HUES6 (cell line): ENCODE measurements around the gene SYCE3.

Experiments used
- H3K27ac ChIP-seq: 2 replicates; pipeline ENCODE4 v1.7.0; 2013; ENCODE audit warnings: low read depth, mild to moderate bottlenecking, low read length, inconsistent platforms
- H3K27me3 ChIP-seq: 2 replicates; pipeline ENCODE4 v1.6.1; 2013; ENCODE audit warnings: low read length; ENCODE audit not compliant: control insufficient read depth, insufficient read depth
- H3K36me3 ChIP-seq: 2 replicates; pipeline ENCODE4 v1.6.1; 2013; ENCODE audit warnings: low read length; ENCODE audit not compliant: control insufficient read depth, insufficient read depth
- H3K4me1 ChIP-seq: 2 replicates; pipeline ENCODE4 v1.6.1; 2013; ENCODE audit warnings: low read length; ENCODE audit not compliant: control insufficient read depth, insufficient read depth
- H3K4me3 ChIP-seq: 2 replicates; pipeline ENCODE4 v1.5.1; 2013; ENCODE audit warnings: low read depth, low read length
- H3K9ac ChIP-seq: one replicate; pipeline ENCODE4 v1.6.1; 2013; ENCODE audit warnings: mild to moderate bottlenecking, low read length
- H3K9me3 ChIP-seq: 2 replicates; pipeline ENCODE4 v1.6.1; 2013; ENCODE audit warnings: low read depth, low read length; ENCODE audit not compliant: control insufficient read depth, insufficient read depth

Gene SYCE3

DNA sequence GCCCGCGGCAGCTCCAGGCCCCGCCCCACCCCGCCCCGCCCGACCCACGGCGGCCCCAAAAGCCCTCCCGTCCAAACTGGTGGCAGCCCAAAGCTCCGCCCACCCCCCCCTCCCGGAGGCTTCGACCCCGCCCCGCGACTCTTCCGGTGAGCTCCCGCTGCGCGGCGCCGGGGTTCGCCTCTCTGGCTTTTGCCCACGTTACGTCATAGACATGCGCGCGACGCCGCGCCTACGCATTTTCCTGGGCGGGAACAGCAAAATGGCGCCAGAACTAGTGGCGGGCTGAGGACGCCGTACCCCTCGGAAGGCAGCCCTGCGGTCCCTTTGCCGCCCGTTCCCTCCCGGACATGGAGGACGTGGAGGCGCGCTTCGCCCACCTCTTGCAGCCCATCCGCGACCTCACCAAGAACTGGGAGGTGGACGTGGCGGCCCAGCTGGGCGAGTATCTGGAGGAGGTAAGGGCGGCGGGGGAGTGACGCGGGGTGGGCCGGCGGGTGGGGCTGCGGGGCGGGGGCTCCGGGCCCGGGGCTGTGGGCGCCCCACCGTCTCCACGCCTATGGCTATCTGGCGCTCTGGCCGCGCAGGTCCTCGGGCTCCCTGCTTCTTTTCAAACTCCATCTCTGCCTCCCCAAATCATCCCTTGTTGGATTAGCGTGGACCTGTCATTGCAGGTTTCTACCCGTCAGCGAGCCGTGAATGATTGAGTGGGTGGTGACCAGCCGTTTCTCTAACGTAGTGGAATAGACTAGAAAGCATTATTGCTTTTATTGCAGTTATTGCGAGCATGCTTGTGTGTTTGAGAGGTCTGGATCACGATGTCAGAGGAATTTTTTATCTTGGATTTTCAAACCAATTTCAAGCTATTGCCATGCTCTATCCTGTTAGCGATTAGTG lies 54.5 kb downstream of the SYCE3 start, which contains the start of gene NCAPH2:
NCAPH2 (plus strand) TSS at position 234 of the 894 bp plus-strand sequence; CDS start at position 348, 114 bp downstream.
- peak within 1 kb of the TSS; percentile 99 for H3K9ac ChIP-seq
- H3K27ac ChIP-seq, result peak within 1 kb of the TSS; percentile 98
- no peaks in the 10 kb centered on the region for H3K9me3 ChIP-seq
- no peaks in the 10 kb centered on the region for H3K27me3 ChIP-seq
- peaks cover 17% of the 10 kb centered on the region for H3K4me1 ChIP-seq
- H3K36me3 ChIP-seq, result peaks cover 16% of the 10 kb centered on the region
- H3K4me3 ChIP-seq, result peak within 1 kb of the TSS; percentile 100

DNA sequence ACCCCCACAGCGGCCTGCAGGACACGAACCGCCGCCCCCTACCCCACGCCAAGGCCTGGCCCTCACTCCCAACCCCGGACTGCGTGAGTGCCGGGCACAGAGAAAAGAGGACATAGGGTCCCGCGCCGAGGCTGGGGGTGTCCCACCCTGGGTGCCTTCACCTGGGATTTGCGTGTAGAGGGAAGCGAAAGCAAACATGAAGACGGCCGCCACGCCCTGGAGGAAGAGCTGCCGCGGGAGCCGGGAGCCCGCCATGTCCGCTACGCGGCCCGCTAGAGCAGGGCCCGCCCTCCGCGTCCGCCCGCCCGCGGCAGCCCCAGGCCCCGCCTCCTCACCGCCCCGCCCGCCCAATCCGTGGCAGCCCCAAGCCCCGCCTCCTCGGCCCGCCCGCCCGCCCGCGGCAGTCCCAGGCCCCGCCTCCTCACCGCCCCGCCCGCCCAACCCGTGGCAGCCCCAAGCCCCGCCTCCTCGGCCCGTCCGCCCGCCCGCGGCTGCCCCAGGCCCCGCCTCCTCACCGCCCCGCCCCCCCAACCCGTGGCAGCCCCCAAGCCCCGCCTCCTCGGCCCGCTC lies 55.2 kb downstream of the SYCE3 start, which contains the start of gene LMF2:
LMF2 (minus strand) TSS at position 282 of the 570 bp plus-strand sequence; CDS start at position 255, 27 bp downstream.
- H3K27ac ChIP-seq, result peak within 1 kb of the TSS; percentile 98
- no peaks in the 10 kb centered on the region for H3K27me3 ChIP-seq
- H3K36me3 ChIP-seq, result peaks cover 20% of the 10 kb centered on the region
- peaks cover 17% of the 10 kb centered on the region for H3K4me1 ChIP-seq
- H3K9ac ChIP-seq, result peak within 1 kb of the TSS; percentile 99
- no peaks in the 10 kb centered on the region for H3K9me3 ChIP-seq
- H3K4me3 ChIP-seq, result peak within 1 kb of the TSS; percentile 100

GRCh38 chr22:50506611-50507420 lies 55.9 kb downstream of the SYCE3 start:
- Histone ChIP-seq H3K9me3 (no peaks in the 10 kb centered on the region), H3K27ac (peak overlapping the region; percentile 55; the same call in 1 of the 2 replicates), H3K4me3 (peak overlapping the region; percentile 98), H3K9ac (peak overlapping the region; percentile 76), H3K27me3 (no peaks in the 10 kb centered on the region), H3K36me3 (peaks cover 22% of the 10 kb centered on the region), H3K4me1 (peaks cover 17% of the 10 kb centered on the region)

GRCh38 chr22:50505776-50506610 lies 56.7 kb downstream of the SYCE3 start:
- Histone ChIP-seq H3K4me1 (peaks cover 17% of the 10 kb centered on the region), H3K4me3 (peak overlapping the region; percentile 98; the same call in 1 of the 2 replicates), H3K27ac (no peak overlapping the region), H3K27me3 (no peaks in the 10 kb centered on the region), H3K9ac (peak overlapping the region; percentile 46), H3K36me3 (peaks cover 22% of the 10 kb centered on the region), H3K9me3 (no peaks in the 10 kb centered on the region)

- H3K9ac ChIP-seq, result no peak overlapping the region
- no peak overlapping the region for H3K27ac ChIP-seq
- no peak overlapping the region for H3K4me3 ChIP-seq
- peaks cover 22% of the 10 kb centered on the region for H3K36me3 ChIP-seq
- no peaks in the 10 kb centered on the region for H3K9me3 ChIP-seq
- H3K27me3 ChIP-seq, result no peaks in the 10 kb centered on the region
- peaks cover 17% of the 10 kb centered on the region for H3K4me1 ChIP-seq
Observed at GRCh38 chr22:50505276-50505775, 57.4 kb downstream of the SYCE3 start.

DNA sequence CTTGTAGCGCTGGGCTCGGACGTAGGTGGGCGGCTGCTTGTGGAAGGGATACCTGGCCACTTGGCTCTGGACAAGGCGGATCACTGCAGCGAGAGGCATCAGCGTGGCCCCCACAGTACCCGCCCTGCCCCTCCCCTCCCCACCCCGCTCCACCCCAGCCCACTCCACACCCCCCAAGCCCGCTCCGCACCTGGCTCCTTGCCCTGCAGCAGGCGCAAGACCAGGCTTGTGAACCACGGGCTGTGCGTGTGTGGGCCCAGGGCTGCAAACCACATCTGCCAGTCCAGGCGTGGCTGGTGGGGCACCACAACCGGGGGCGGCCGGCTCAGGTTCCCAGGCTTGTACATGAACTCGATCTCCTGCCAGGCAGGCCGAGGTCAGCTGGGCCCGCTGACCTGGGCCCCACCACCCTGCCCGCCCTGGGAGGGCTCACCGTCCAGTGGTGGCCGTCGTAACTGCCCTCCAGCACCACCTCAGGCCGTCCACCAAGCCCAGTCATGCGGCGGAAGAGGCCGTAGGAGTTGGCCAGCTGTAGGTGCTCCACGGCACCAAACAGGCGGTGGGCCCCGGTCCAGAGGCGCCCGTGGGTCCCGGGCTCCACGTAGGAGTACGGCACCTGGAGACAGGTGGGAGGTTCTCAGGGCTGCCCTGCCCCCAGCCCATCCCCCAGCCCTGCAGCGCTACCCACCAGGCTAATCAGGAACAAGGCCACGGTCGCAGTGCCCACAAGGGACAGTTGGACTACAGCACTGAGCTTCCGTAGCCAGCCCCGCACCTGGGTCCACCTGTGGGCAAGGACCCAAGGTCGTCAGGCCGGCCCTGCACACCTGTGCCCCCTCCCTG lies 58.1 kb downstream of the SYCE3 start:
- Histone ChIP-seq H3K9me3 (no peaks in the 10 kb centered on the region), H3K9ac (no peak overlapping the region), H3K27ac (no peak overlapping the region)

DNA sequence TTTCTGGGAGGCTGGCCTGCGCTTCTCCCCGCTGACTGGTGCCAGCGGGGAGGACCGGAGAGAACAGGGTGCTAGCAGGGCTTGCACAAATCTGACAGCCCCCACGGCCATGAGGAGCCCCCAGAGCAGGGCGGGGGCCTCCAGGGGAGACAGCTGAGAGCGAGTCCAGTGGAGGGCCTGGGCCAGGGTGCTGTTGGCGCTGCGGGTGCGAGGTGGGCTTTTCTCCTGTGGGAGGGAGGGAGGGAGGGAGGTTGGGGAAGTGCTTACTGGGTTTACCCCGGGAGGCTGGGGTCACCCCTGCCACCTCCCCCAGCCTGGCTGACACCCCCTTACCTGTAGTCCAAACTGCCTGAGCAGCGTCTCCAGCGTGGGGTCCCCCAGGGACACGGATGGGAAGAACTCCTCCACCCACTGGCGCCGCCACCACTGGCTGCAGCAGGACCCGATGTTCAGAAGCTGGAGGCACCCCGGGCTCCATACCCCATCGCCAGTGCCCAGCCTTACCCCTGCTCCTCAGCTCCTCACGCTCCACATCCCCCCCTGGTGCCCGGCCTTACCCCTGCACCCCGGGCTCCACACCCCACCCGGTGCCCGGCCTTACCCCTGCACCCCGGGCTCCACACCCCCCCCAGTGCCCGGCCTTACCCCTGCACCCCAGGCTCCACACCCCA lies 59.1 kb downstream of the SYCE3 start:
- no peaks in the 10 kb centered on the region for H3K27me3 ChIP-seq
- no peak overlapping the region for H3K4me3 ChIP-seq
- no peak overlapping the region for H3K9ac ChIP-seq

More for the DNA sequence above, 58.1 kb downstream of the SYCE3 start:
- peaks cover 22% of the 10 kb centered on the region for H3K36me3 ChIP-seq
- peaks cover 17% of the 10 kb centered on the region for H3K4me1 ChIP-seq
- H3K27me3 ChIP-seq, result no peaks in the 10 kb centered on the region
- no peak overlapping the region for H3K4me3 ChIP-seq

GRCh38 chr22:50502628-50503474 lies 59.9 kb downstream of the SYCE3 start:
- H3K4me1 ChIP-seq, result peaks cover 19% of the 10 kb centered on the region
- peaks cover 21% of the 10 kb centered on the region for H3K36me3 ChIP-seq
- H3K27ac ChIP-seq, result no peak overlapping the region
- H3K9ac ChIP-seq, result no peak overlapping the region
- no peak overlapping the region for H3K4me3 ChIP-seq
- no peaks in the 10 kb centered on the region for H3K27me3 ChIP-seq
- no peaks in the 10 kb centered on the region for H3K9me3 ChIP-seq

More for the DNA sequence above, 59.1 kb downstream of the SYCE3 start:
- Histone ChIP-seq H3K27ac (no peak overlapping the region), H3K9me3 (no peaks in the 10 kb centered on the region), H3K4me1 (peaks cover 15% of the 10 kb centered on the region), H3K36me3 (peaks cover 22% of the 10 kb centered on the region)
